Measurements from ENCODE around the gene RPL39. TPM values are rescaled to one million over a fixed set of nuclear protein-coding genes. Genes with fewer than 3 reads are reported as not detected.

Gene RPL39
- total RNA-seq, 1 experiment from 2014 or later, result 1,940 TPM

DNA sequence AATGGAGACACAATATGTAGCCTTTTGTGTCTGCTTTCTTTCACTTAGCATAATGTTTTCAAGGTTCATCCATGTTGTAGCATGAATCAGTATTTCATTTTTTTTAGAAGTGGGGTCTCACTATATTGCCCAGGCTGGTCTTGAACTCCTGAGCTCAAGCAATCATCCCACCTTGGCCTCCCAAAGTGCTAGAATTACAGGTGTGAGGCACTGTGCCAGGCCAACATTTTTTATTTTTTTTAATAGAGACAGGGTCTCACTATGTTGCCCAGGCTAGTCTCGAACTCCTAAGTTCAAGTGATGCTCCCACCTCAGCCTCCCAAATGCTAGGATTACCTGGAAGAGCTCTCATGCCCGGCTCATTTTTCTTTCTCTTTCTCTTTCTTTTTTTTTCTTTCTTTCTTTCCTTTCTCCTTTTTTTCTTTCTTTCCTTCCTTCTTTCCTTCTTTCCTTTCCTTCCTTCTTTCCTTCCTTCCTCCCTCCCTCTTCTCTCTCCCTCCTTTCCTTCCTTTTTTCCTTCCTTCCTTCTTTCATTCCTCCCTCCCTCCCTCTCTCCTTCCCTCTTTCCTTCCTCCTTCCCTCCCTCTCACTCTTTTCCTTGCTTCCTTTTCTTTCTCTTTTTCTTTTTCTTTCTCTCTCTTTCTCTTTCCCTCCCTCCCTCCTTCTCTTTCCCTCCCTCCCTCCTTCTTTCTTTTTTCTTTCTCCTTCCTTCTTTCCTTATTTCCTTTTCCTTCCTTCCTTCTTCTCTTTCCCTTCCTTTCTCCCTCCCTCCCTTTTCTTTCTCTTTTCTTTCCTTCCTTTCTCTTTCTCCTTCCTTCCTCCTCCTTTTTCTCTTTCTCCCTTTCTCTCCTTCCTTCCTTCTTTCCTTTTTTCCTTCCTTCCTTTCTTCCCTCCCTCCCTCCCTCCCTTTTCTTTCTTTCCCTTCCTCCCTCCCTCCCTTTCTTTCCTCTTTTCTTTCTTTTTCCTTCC is 10.1 kb upstream of the RPL39 start:
- RAD21 ChIA-PET (ENCODE audit: low non-redundant PET in 1 of 2, low total read pairs in 2 of 2, uncharacterized antibody in 2 of 2, unreplicated experiment in 2 of 2), result no interaction called here
- BruUV-seq (replicated peaks), result no TSS peak
- intact Hi-C loops (cut with micrococcal nuclease), result no loop called here

More for the DNA sequence above, 10.1 kb upstream of the RPL39 start:
- no peak for ATAC-seq
- H4K20me1 ChIP-seq (ENCODE audit: insufficient read depth), result no peaks in the 10 kb centered on the region
- no peaks in the 10 kb centered on the region for H3K36me3 ChIP-seq (ENCODE audit: control insufficient read depth in 1 of 2, insufficient read depth in 2 of 2, low read length in 2 of 2)
- no peak for TF ChIP-seq EZH2phosphoT487 (IDR thresholded peaks at IDR 0.05; ENCODE audit: borderline replicate concordance)
- TF ChIP-seq YY1 (IDR thresholded peaks at IDR 0.05; ENCODE audit: extremely low read depth, insufficient replicate concordance, low read depth, low read length), result no peak
- TF ChIP-seq SP1 (IDR thresholded peaks at IDR 0.05; ENCODE audit: low read depth), result no peak
- TF ChIP-seq EGR1 (IDR thresholded peaks at IDR 0.05; ENCODE audit: low read depth), result no peak
- TF ChIP-seq CBX3 (IDR thresholded peaks at IDR 0.05; ENCODE audit: low read depth), result no peak
- TF ChIP-seq ZFX (IDR thresholded peaks at IDR 0.05), result no peak
- no peak for TF ChIP-seq SIN3A (IDR thresholded peaks at IDR 0.05; ENCODE audit: low read depth)
- TF ChIP-seq, protein P1, sequence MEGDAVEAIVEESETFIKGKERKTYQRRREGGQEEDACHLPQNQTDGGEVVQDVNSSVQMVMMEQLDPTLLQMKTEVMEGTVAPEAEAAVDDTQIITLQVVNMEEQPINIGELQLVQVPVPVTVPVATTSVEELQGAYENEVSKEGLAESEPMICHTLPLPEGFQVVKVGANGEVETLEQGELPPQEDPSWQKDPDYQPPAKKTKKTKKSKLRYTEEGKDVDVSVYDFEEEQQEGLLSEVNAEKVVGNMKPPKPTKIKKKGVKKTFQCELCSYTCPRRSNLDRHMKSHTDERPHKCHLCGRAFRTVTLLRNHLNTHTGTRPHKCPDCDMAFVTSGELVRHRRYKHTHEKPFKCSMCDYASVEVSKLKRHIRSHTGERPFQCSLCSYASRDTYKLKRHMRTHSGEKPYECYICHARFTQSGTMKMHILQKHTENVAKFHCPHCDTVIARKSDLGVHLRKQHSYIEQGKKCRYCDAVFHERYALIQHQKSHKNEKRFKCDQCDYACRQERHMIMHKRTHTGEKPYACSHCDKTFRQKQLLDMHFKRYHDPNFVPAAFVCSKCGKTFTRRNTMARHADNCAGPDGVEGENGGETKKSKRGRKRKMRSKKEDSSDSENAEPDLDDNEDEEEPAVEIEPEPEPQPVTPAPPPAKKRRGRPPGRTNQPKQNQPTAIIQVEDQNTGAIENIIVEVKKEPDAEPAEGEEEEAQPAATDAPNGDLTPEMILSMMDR (IDR thresholded peaks at IDR 0.05 in 2 of 3, conservative IDR thresholded peaks at IDR 0.05 in 1 of 3; ENCODE audit: borderline replicate concordance in 1 of 3, insufficient read depth in 1 of 3, low read depth in 2 of 3, low read length in 2 of 3), result no peak
- TF ChIP-seq FOSL1 (IDR thresholded peaks at IDR 0.05; ENCODE audit: low read depth), result no peak
- TF ChIP-seq POLR2A (IDR thresholded peaks at IDR 0.05; ENCODE audit: borderline replicate concordance, extremely low read depth, insufficient read depth, insufficient read length), result no peak
- no peak for TF ChIP-seq ELF1 (IDR thresholded peaks at IDR 0.05; ENCODE audit: borderline replicate concordance, low read depth)
- TF ChIP-seq RAD21 (IDR thresholded peaks at IDR 0.05; ENCODE audit: low read depth), result no peak
- no peak for TF ChIP-seq EZH2 (IDR thresholded peaks at IDR 0.05)
- TF ChIP-seq ZNF274 (IDR thresholded peaks at IDR 0.05; ENCODE audit: low read depth, low read length), result no peak
- H3K9ac ChIP-seq (ENCODE audit: low read length), result no peak overlapping the region
- H3K79me2 ChIP-seq (ENCODE audit: insufficient read depth, low read length), result no peaks in the 10 kb centered on the region
- POLR2A ChIA-PET, result interaction anchor here (2.0 kb wide), 1 partner anchor 10 kb away, joined by 6 read pairs; the partner anchor contains the start of gene RPL39
- H3K9me2 ChIP-seq (ENCODE audit: insufficient read depth), result no peaks in the 10 kb centered on the region
- no peak overlapping the region for H3K4me3 ChIP-seq (replicated peaks in 1 of 2; ENCODE audit: low read depth in 1 of 2, low read length in 2 of 2)
- no peak overlapping the region for H3K27ac ChIP-seq (ENCODE audit: low read depth, low read length)
- H3K9me3 ChIP-seq (ENCODE audit: control insufficient read depth in 1 of 2, insufficient read depth in 1 of 2, low read depth in 1 of 2, low read length in 2 of 2), result no peaks in the 10 kb centered on the region
- H2AFZ ChIP-seq (ENCODE audit: low read depth, low read length, poor library complexity, severe bottlenecking), result no peak overlapping the region
- CTCF ChIA-PET, result no interaction called here
- no peaks in the 10 kb centered on the region for H3K4me1 ChIP-seq (ENCODE audit: control insufficient read depth in 1 of 2, insufficient read depth in 2 of 2, low read length in 2 of 2)
- H3K4me2 ChIP-seq (ENCODE audit: low read length), result no peak overlapping the region
- H3K27me3 ChIP-seq (ENCODE audit: insufficient read depth, low read length), result no peaks in the 10 kb centered on the region
- no peak for DNase-seq (ENCODE audit: low read depth, low spot score)
